HepG2 (cell line): ENCODE results near the gene CHDH. TPM values are rescaled to one million over a fixed set of nuclear protein-coding genes. Genes with fewer than 3 reads are reported as not detected.

ENCODE experiments used
- ATAC-seq: fragments of 200-7000 bp; cut with Tn5 transposase; 3 replicates; pipeline ENCODE4 v1.9.1; 2020; ENCODE audit warnings: mild to moderate bottlenecking, moderate library complexity
- BruUV-seq: library from RNA; stranded (reverse); fragments of 400-500 nt; replicated peaks from 2 replicates; lab custom pipeline; 2021; lab: Mats Ljungman, UMichigan
- CTCF ChIA-PET: fragments of 300-600 bp; formaldehyde crosslinking; extraction: SDS; loops from one replicate; lab custom pipeline; 2021; ENCODE audit warnings: low total read pairs, inconsistent platforms, low intra/inter-chr PET ratio; lab: Yijun Ruan, JAX
- POLR2A ChIA-PET: fragments of 350-600 bp; sonication (Branson Sonifier 250); formaldehyde crosslinking; loops from one replicate; lab custom pipeline; 2020; ENCODE audit warnings: antibody characterized with exemption, inconsistent platforms; lab: Yijun Ruan, JAX
- DNase-seq: peaks from one replicate; pipeline ENCODE4 v3.0.0-alpha.2; 2015; ENCODE audit warnings: low spot score
- FAIRE-seq: peaks from 3 replicates; lab custom pipeline; 2011; peaks lifted over from hg19 to GRCh38; lab: Jason Lieb, UNC
- H2AFZ ChIP-seq: one replicate; pipeline ENCODE4 v1.6.1; 2011; ENCODE audit warnings: low read length, inconsistent platforms
- H3K27ac ChIP-seq: fragments of 300-600 bp; 3 replicates; pipeline ENCODE4 v1.8.0; 2011; ENCODE audit warnings: mixed run types, mild to moderate bottlenecking, mixed read lengths, low read length, inconsistent platforms; ENCODE audit not compliant: insufficient read depth; ENCODE audit errors: extremely low read length
- H3K27me3 ChIP-seq, 2 experiments: fragments of 200-600 bp in 1 of 2; 2 replicates in 1 of 2; 3 replicates in 1 of 2; pipeline versions ENCODE4 v1.6.0 to v1.8.0; 2011; ENCODE audit warnings: low read length in 2 of 2, mild to moderate bottlenecking in 2 of 2, moderate library complexity in 2 of 2, inconsistent platforms in 1 of 2; ENCODE audit not compliant: insufficient read depth in 2 of 2, control insufficient read depth in 1 of 2
- H3K36me3 ChIP-seq, 2 experiments: fragments of 200-600 bp in 1 of 2; replicated peaks in 1 of 2; 2 replicates in 1 of 2; 3 replicates in 1 of 2; pipeline versions ENCODE4 v1.5.1 to v1.8.0; 2011; ENCODE audit warnings: low read length in 2 of 2, inconsistent platforms in 1 of 2; ENCODE audit not compliant: insufficient read depth in 2 of 2, control insufficient read depth in 1 of 2
- H3K4me1 ChIP-seq: 2 replicates; pipeline ENCODE4 v1.5.1; 2012; ENCODE audit warnings: low read length, inconsistent platforms; ENCODE audit not compliant: insufficient read depth
- H3K4me2 ChIP-seq: 2 replicates; pipeline ENCODE4 v1.6.0; 2011; ENCODE audit warnings: low read depth, low read length, inconsistent platforms
- H3K4me3 ChIP-seq, 3 experiments: fragments of 200-600 bp in 1 of 3; sonication (generic), shearing (Covaris generic) in 1 of 3; replicated peaks in 1 of 3; 2 replicates each; pipeline ENCODE4 v1.5.1; 2011 to 2016; ENCODE audit warnings: low read length in 3 of 3, inconsistent platforms in 2 of 3, low read depth in 2 of 3, mild to moderate bottlenecking in 2 of 3, control low read depth in 1 of 3, mixed read lengths in 1 of 3; ENCODE audit not compliant: insufficient read depth in 1 of 3
- H3K79me2 ChIP-seq: one replicate; pipeline ENCODE4 v1.6.1; 2011; ENCODE audit warnings: low read length, inconsistent platforms; ENCODE audit not compliant: insufficient read depth
- H3K9ac ChIP-seq: 2 replicates; pipeline ENCODE4 v1.6.0; 2011; ENCODE audit warnings: mild to moderate bottlenecking, low read depth, low read length, inconsistent platforms; ENCODE audit not compliant: insufficient read depth
- H3K9me3 ChIP-seq: 2 replicates; pipeline ENCODE4 v1.5.1; 2012; ENCODE audit warnings: mild to moderate bottlenecking, low read length
- H4K20me1 ChIP-seq: 2 replicates; pipeline ENCODE4 v1.6.0; 2011; ENCODE audit warnings: inconsistent platforms, mild to moderate bottlenecking, low read length, moderate library complexity; ENCODE audit not compliant: insufficient read depth
- AGO2 ChIP-seq: fragments of 200-400 bp; formaldehyde crosslinking; optimal IDR thresholded peaks from 2 replicates; pipeline ENCODE3; 2017; ENCODE audit warnings: mild to moderate bottlenecking, low read depth, low read length, moderate library complexity
- BRD4 ChIP-seq: sonication (generic); formaldehyde crosslinking; IDR thresholded peaks from 2 replicates; pipeline ENCODE4 v1.4.0; 2020; ENCODE audit warnings: missing genetic modification reagents
- MED8 ChIP-seq: sonication (generic); formaldehyde crosslinking; IDR thresholded peaks from 2 replicates; pipeline ENCODE4 v1.8.1; 2023; ENCODE audit warnings: mild to moderate bottlenecking, missing genetic modification reagents; ENCODE audit not compliant: insufficient replicate concordance
- POLR2AphosphoS2 ChIP-seq: IDR thresholded peaks from 2 replicates; pipeline ENCODE4 v1.6.1; 2011; ENCODE audit warnings: low read depth, low read length, improper control_type of control experiment
- WGBS: methylation state at CpG from one replicate; pipeline ENCODE4 v1.1.6; 2017; ENCODE audit warnings: low lambda C conversion rate; 5-methylcytosine and 5-hydroxymethylcytosine counted together
- in situ Hi-C: cut with HindIII; loops from 2 replicates; pipeline ENCODE4 v1.10.0; 2017; ENCODE audit warnings: low pct_unique_long_range_greater_than_20kb; ENCODE audit not compliant: extremely low pct_ligation_motif_present
- intact Hi-C: fragments of 100-400 bp; cut with micrococcal nuclease; formaldehyde crosslinking; loops from one replicate; pipeline ENCODE4 v1.10.0; 2022; ENCODE audit not compliant: unreplicated experiment
- polyA plus RNA-seq, 8 experiments: library from polyadenylated mRNA; depleted of rRNA in 3 of 8; stranded (reverse) in 7 of 8; unstranded in 1 of 8; fragments of >200 nt; fragmentation: Illumina TruSeq in 4 of 8; extraction: Trizol in 4 of 8; gene quantifications; 2 replicates each; pipeline versions ENCODE4 v1.2.1 to v1.2.3, GENCODE V29; 2011 to 2016; ENCODE audit warnings: low read depth in 4 of 8, missing spikeins in 1 of 8, mixed read lengths in 1 of 8; ENCODE audit not compliant: insufficient read depth in 1 of 8
- total RNA-seq, 5 experiments: library from RNA; depleted of rRNA; stranded (reverse); fragments of >200 nt; fragmentation: Illumina TruSeq; extraction: Trizol; gene quantifications; 2 replicates each; pipeline ENCODE4 v1.2.3, GENCODE V29; 2016; ENCODE audit warnings: low read depth in 1 of 5
- TF ChIP-seq, protein P1 (sequence below): conservative IDR thresholded peaks from 2 replicates; pipeline ENCODE4 v1.6.1; 2018; ENCODE audit warnings: missing genetic modification reagents

CHDH gene
- total and polyA plus RNA-seq, 2 of the 13 experiments (the other 11 are each of a cell fraction or from before 2014, with no cell fraction given): 28.1 to 48.9 TPM

DNA sequence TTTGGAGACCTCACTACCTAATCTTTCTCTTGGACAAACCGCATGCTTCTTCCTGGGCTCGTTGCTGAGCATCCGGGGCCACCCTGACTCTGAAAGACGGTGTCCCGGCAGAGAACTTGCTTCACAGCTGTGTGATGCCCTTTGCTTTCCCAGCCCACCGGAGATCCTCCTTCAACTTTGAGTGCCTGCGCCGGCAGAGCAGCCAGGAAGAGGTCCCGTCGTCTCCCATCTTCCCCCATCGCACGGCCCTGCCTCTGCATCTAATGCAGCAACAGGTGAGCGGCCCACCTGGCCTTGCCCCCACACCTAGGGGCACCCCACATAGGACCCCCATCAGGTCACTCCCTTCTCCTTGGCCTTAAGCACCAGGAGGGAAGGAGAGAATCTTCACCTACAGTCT, 37.7 kb downstream of the CHDH start:
- WGBS: 90% methylated on average over 13 of the region's 13 CpGs
- Histone ChIP-seq H3K9ac (no peak overlapping the region), H3K4me3 (no peak overlapping the region), H3K36me3 (no peaks in the 10 kb centered on the region), H3K9me3 (no peaks in the 10 kb centered on the region), H3K4me2 (no peak overlapping the region), H2AFZ (no peak overlapping the region), H3K27ac (no peak overlapping the region), H3K4me1 (peaks cover 18% of the 10 kb centered on the region), H3K79me2 (no peaks in the 10 kb centered on the region)
- ATAC-seq: no peak
- no peak for DNase-seq
- intact Hi-C loops: loop anchor here (5.0 kb wide), 1 partner anchor 34 kb away; no protein-coding TSS in a partner anchor
- ChIA-PET CTCF (no interaction called here), POLR2A (no interaction called here)
- no peak for FAIRE-seq
- TF ChIP-seq AGO2 (peak; percentile 59), POLR2AphosphoS2 (0 out of 2 replicates have a peak, but pooled peaks have one; percentile 19)
- TF ChIP-seq, protein P1, sequence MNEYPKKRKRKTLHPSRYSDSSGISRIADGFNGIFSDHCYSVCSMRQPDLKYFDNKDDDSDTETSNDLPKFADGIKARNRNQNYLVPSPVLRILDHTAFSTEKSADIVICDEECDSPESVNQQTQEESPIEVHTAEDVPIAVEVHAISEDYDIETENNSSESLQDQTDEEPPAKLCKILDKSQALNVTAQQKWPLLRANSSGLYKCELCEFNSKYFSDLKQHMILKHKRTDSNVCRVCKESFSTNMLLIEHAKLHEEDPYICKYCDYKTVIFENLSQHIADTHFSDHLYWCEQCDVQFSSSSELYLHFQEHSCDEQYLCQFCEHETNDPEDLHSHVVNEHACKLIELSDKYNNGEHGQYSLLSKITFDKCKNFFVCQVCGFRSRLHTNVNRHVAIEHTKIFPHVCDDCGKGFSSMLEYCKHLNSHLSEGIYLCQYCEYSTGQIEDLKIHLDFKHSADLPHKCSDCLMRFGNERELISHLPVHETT (CRISPR knock-in tag): no peak
- TF ChIP-seq, all 625 proteins: peak for 2
- Histone ChIP-seq H3K27me3 (no peaks in the 10 kb centered on the region; a peak in 1 of 5 replicates), H4K20me1 (peaks cover 8% of the 10 kb centered on the region; the same call in 1 of the 2 replicates)
- no TSS peak for BruUV-seq
- in situ Hi-C loops: no loop called here

DNA sequence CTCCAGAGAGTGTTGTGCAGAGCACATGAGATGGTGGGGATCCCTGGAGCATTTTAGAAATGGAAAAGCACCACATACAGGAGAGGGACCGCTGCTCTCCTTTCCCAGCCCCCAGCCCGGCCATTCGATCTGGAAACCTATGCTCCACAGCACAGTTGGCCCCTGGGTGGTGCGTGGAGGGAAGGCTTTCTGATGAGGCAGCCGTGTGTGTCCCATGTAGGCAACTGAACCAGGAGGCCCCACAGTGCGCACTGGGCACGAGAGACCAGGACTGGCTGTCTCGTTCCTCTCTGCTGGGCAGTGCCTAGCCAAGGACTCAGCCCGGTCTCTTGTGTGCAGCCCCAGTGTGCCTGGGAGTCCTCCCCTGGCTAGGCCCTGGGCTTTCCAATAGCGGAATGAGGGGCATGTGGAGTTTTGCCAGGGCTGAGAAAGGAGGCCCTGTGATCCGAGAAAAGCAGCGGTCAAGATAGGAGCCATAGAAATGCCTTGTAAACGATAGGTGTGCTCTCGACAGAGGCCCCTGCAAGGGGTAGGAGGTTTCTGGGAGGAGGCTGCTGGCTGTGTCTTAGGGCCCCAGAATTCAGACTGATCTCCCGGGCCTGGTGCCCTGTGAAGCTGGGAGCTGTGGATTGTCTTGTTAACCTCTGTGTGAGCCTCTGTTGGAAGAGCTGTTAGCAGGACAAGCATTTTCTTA, 39.0 kb downstream of the CHDH start:
- Histone ChIP-seq H3K36me3 (no peaks in the 10 kb centered on the region), H2AFZ (no peak overlapping the region), H3K27ac (no peak overlapping the region), H3K4me2 (0 out of 2 replicates have a peak overlapping the region, but pooled peaks have one; percentile 50), H3K27me3 (no peaks in the 10 kb centered on the region; a peak in 1 of 5 replicates), H4K20me1 (peaks cover 4% of the 10 kb centered on the region; the same call in 1 of the 2 replicates), H3K9ac (no peak overlapping the region), H3K4me1 (peaks cover 18% of the 10 kb centered on the region), H3K4me3 (no peak overlapping the region), H3K79me2 (no peaks in the 10 kb centered on the region), H3K9me3 (no peaks in the 10 kb centered on the region)
- TF ChIP-seq BRD4 (CRISPR knock-in tag) (0 out of 2 replicates have a peak, but pooled peaks have one; percentile 13), MED8 (CRISPR knock-in tag) (no peak)
- CTCF ChIA-PET: no interaction called here
- in situ Hi-C loops (no loop called here), intact Hi-C loops (loop anchor here (5.0 kb wide), 1 partner anchor 35 kb away; no protein-coding TSS in a partner anchor)
- DNase-seq: no peak
- POLR2A ChIA-PET: interaction anchor here (1.4 to 2.2 kb wide), 2 partner anchors 35 to 37 kb away, joined by 4 to 8 read pairs; no protein-coding TSS in a partner anchor
- ATAC-seq: peak; percentile 19
- BruUV-seq: no TSS peak
- 71% methylated on average over 7 of the region's 15 CpGs for WGBS
- FAIRE-seq: no peak
